Stimulated activated CD8-positive, alpha-beta memory T cell treated with anti-CD3 and anti-CD28 coated beads, Interleukin-4, amount 100 ng/mL, for 1 hour (primary cell): ENCODE results near the gene MAN2A1.

Experiments
- DNase-seq, 2 donors: peaks; one replicate each; pipeline ENCODE4 v3.0.0-alpha.2; 2020; ENCODE audit warnings: low read depth in 2 of 2, low spot score in 1 of 2

MAN2A1 gene

GRCh38 chr5:109689740-109690241, at the start of gene MAN2A1:
MAN2A1 (plus strand) TSS chr5:109689927; CDS start chr5:109690418, 491 bp downstream.
- peak; percentile 36 to 68 for DNase-seq

DNA sequence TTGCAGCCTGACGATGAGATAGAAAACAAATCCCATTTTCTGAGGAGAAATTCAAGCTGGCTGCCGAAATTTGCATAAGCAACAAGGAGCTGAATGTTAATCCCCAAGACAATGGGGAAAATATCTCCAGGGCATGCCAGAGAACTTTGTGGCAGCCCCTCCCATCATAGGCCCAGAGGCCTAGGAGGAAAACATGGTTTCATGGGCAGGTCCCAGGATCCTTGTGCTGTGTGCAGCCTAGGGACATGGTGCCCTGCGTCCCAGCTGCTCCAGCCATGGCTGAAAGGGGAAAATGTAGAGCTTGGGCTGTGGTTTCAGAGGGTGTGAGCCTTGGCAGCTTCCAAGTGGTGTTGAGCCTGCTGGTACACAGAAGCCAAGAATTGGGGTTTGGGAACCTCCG, 48.8 kb upstream of the MAN2A1 start:
- no peak for DNase-seq

- no peak for DNase-seq
Measured at GRCh38 chr5:109643791-109644350, 45.9 kb upstream of the MAN2A1 start.

GRCh38 chr5:109644829-109645228, 44.9 kb upstream of the MAN2A1 start:
- DNase-seq = no peak

GRCh38 chr5:109645707-109646192, 44.0 kb upstream of the MAN2A1 start:
- DNase-seq = no peak

DNA sequence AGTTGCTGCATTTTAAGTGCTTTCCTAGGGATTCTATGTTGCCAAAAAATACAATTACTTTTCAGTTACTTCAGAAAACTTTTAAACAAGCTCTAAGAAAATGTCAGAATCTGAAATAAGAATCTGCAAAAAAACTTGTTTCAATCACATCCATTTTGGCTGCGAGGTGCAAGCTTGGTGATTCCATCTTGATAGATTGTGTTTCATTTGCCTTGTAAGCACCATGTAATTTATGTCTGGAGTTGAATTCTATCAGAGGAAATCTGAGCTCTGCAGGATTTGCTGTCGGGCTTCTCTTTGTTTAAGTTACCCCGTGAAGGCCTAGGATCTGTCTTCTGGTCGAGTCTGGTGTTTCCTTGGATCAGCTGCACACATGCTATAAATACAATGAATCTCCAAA, 40.4 kb upstream of the MAN2A1 start:
- DNase-seq = no peak

- DNase-seq = no peak
Measured at GRCh38 chr5:109650493-109650892, 39.2 kb upstream of the MAN2A1 start.

DNA sequence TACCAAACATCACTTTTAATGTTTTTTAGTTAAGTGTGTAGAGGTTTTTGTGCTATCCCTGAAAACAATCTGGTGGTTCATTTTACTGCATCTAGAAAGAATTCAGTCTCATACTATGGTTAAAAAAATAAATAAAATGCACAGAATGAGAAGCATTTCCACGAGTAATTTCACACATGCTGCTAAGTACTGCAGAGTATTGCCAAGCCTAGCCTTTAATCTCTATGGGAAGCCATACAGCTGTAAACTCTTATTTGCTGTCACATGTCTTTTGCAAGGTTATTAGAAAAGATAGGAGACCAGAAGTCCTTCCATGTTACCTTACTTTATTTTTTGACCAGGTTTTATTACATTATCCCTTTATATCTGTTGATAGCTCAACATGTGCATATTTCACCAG, 37.6 kb upstream of the MAN2A1 start:
- DNase-seq = no peak

- DNase-seq = no peak
Measured at GRCh38 chr5:109653042-109653441, 36.7 kb upstream of the MAN2A1 start.

- DNase-seq = no peak
Measured at GRCh38 chr5:109653561-109654239, 36.0 kb upstream of the MAN2A1 start.

GRCh38 chr5:109654455-109654854, 35.3 kb upstream of the MAN2A1 start:
- DNase-seq = no peak

- DNase-seq = no peak
Measured at GRCh38 chr5:109655841-109656240, 33.9 kb upstream of the MAN2A1 start.

DNA sequence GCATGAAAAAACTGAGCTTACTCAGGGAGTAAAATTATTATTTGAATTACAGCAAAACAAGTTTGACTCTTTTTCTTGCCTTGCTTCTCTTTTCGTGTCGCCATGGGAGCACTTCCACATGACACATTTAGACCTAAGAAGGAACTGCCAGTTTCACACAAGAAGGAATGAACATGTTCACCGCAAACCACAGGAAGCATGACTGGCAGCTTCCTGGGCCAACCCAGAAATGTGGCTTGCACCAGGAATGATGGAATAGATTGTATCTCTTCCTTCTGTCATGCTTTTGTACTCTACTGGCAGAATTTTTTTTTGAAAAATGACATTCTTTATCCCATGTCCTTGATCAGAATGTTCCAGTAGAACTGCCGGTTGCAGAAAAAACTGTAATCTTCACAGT, 32.9 kb upstream of the MAN2A1 start:
- no peak for DNase-seq

DNA sequence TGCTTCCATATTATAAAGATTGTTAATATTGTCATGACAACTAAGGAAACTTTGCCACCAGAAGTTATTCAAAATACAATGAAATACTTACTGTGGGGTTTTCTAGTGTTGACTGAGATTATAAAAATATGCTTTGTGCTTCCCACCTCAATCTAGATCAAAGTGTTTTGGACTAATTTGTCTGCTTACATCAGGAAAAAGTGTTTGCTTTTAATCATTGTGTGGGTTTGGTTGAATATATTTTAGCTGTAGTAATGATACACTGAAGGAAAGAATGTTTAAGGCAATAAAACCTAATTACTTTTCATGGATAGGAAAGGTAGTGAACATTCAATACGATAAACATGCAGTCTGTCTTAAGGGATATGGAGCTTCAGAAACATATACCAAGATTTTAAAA, 29.8 kb upstream of the MAN2A1 start:
- no peak for DNase-seq

DNA sequence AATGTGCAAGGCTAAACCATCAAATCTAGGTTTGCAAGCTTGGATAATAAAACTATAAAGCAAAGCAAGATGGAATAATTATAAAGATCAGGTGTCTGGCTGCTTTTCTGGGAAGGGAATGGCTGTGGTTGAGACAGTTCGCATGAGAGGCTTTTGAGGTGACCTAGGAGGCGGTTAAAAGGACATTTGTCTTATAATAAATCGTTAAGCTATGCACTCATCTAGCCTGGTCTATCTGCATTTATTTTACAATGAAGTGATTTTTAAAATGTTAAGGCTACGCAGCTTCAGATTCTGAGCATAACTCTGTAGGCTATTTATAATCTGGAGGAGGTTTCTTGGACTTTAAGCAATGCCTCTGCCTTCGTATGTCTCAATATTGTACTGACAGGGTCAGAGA, 29.4 kb upstream of the MAN2A1 start:
- no peak for DNase-seq

DNA sequence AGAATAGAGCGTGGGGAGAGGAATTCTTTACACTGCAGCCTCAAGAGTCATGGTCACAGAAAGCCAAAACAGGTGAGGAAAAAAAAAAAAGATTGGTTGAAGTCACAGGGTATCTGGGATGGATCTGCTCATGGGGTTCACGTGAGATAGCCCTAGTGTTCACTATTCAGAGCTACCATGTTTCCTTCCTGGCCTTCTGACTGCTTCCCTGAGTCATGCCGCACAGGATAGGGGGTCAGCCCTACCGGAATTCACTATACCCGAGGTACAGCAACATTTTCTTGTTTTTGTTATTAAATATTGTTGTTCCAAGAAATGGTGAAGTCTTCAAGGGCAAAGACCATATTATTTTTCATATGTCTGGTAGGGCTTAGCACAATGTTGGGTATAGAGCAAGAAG, 21.5 kb upstream of the MAN2A1 start:
- DNase-seq = no peak

GRCh38 chr5:109668668-109669422, 20.9 kb upstream of the MAN2A1 start:
- no peak for DNase-seq

DNA sequence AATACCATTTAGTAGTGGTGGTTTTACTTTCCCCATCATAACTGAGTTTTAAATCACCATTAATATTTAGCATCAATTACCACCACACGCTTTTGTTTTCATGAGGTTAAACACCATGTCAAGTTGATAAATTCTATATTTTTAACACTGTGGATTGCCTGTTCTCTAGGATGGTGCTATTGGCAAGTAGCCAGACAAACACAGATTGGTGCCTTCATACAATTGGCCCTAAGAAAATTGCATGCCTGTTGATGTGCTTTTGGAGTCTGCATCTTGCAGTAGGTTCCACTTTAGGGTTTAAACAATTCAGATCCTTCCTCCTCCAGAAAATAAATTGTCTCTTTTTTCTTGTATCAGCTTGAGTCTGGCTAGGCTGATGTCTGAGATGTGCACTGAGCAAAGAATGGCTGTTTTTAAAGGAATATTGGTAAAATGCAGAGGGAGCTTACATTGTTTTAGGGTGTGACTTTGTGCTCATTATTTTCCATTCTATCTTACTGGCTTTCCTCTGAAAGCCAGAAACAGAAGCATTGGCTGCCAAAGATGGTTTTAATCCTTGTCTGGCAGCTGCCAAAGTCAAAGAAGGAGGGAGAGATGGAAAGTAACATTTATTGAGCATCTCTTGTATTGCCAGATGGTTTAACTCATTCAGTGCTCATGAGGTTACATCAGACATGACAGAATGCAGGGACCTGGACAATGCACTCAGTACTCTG, 19.6 kb upstream of the MAN2A1 start:
- DNase-seq = no peak

GRCh38 chr5:109671136-109671535, 18.6 kb upstream of the MAN2A1 start:
- DNase-seq = no peak

DNA sequence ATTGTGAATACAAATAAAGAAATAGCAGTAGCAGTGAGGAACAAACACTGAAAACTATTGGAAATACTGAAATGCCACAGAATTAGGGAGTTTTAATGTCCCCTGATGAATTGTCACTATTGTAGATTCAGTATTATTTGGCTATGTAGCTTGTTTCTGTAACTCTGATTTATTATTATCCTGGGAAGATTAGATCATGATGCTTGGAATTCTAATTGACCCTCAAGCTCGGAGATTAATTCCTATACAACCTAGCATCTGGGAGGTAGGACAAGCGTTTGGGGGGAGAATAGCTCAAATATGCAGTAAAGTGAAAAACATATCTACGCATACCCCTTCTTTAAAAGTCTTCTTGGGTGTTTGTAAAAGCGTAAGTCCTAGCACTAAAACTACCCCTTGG, 15.1 kb upstream of the MAN2A1 start:
- DNase-seq = no peak

- DNase-seq = no peak
Measured at GRCh38 chr5:109676920-109677319, 12.8 kb upstream of the MAN2A1 start.
